ENCODE measurements around the gene EPG5.
A peak's percentile ranks its signal among the peaks of the same experiment; 100 is the strongest.
"Not testable (repeated sequence)": the region's sequence is repeated elsewhere in the genome, so short reads cannot be mapped to it uniquely, and the experiment has no call there.

EPG5 gene

GRCh38 chr18:45863469-45863868, 103.7 kb downstream of the EPG5 start:
- DNase-seq = no peak

GRCh38 chr18:45861926-45862325, 105.2 kb downstream of the EPG5 start:
- DNase-seq = no peak

GRCh38 chr18:45860971-45861370, 106.2 kb downstream of the EPG5 start:
- no peak for DNase-seq

GRCh38 chr18:45860492-45860891, 106.6 kb downstream of the EPG5 start:
- DNase-seq = no peak

- DNase-seq = no peak
These were observed 107.8 kb downstream of the EPG5 start for GRCh38 chr18:45859334-45859733.

GRCh38 chr18:45856531-45856930, 110.6 kb downstream of the EPG5 start:
- DNase-seq = no peak

- DNase-seq = no peak
These were observed 113.0 kb downstream of the EPG5 start for GRCh38 chr18:45854036-45854586.

GRCh38 chr18:45852631-45853030, 114.5 kb downstream of the EPG5 start:
- no peak for DNase-seq

GRCh38 chr18:45851161-45851925, 115.8 kb downstream of the EPG5 start:
- DNase-seq = no peak

- no peak for DNase-seq
These were observed 117.1 kb downstream of the EPG5 start for GRCh38 chr18:45850021-45850420.

GRCh38 chr18:45849529-45849928, 117.6 kb downstream of the EPG5 start:
- no peak for DNase-seq

GRCh38 chr18:45848643-45849042, 118.5 kb downstream of the EPG5 start:
- not testable (repeated sequence) for DNase-seq

- no peak for DNase-seq
These were observed 120.0 kb downstream of the EPG5 start for GRCh38 chr18:45847119-45847518.

GRCh38 chr18:45845410-45845809, 121.7 kb downstream of the EPG5 start:
- no peak for DNase-seq

- no peak for DNase-seq
These were observed 122.2 kb downstream of the EPG5 start for GRCh38 chr18:45844938-45845337.

- DNase-seq = no peak
These were observed 124.1 kb downstream of the EPG5 start for GRCh38 chr18:45843019-45843418.

GRCh38 chr18:45841765-45842442, 125.2 kb downstream of the EPG5 start:
- no peak for DNase-seq

GRCh38 chr18:45841060-45841764, 125.9 kb downstream of the EPG5 start:
- DNase-seq = no peak

GRCh38 chr18:45839414-45840395, 127.4 kb downstream of the EPG5 start:
- DNase-seq = peak; percentile 59

GRCh38 chr18:45838302-45839070, 128.6 kb downstream of the EPG5 start:
- DNase-seq = no peak

GRCh38 chr18:45837283-45838070, 129.7 kb downstream of the EPG5 start:
- no peak for DNase-seq
